Activated CD8-positive, alpha-beta memory T cell treated with anti-CD3 and anti-CD28 coated beads for 1 hour (primary cell): ENCODE data around the gene PRRT4.

Experiments used
- DNase-seq, 2 donors: peaks; one replicate each; pipeline ENCODE4 v3.0.0-alpha.2; 2020; ENCODE audit warnings: low read depth in 1 of 2; ENCODE audit errors: extremely low read depth in 1 of 2

The PRRT4 gene

GRCh38 chr7:128378637-128379036 lies 17.1 kb upstream of the PRRT4 start:
- no peak for DNase-seq

GRCh38 chr7:128376077-128376476 lies 14.6 kb upstream of the PRRT4 start:
- no peak for DNase-seq

GRCh38 chr7:128374041-128374440 lies 12.6 kb upstream of the PRRT4 start:
- DNase-seq = no peak

- DNase-seq = no peak
These were observed 12.1 kb upstream of the PRRT4 start for GRCh38 chr7:128373606-128374005.

GRCh38 chr7:128370491-128370890 lies 9.0 kb upstream of the PRRT4 start:
- DNase-seq = no peak

- no peak for DNase-seq
These were observed 5.5 kb upstream of the PRRT4 start for GRCh38 chr7:128366986-128367385.

GRCh38 chr7:128366300-128366699 lies 4.8 kb upstream of the PRRT4 start:
- DNase-seq = no peak

- no peak for DNase-seq
These were observed 3.9 kb upstream of the PRRT4 start for GRCh38 chr7:128365432-128365831.

GRCh38 chr7:128364166-128364870 lies 2.8 kb upstream of the PRRT4 start:
- no peak for DNase-seq

- DNase-seq = no peak
These were observed 1.8 kb upstream of the PRRT4 start for GRCh38 chr7:128363261-128363721.

- no peak for DNase-seq
These were observed 1.2 kb upstream of the PRRT4 start for GRCh38 chr7:128362670-128363069.

GRCh38 chr7:128360359-128360678 lies 1.2 kb downstream of the PRRT4 start:
- DNase-seq = no peak

GRCh38 chr7:128359939-128360338 lies 1.6 kb downstream of the PRRT4 start:
- DNase-seq = no peak

GRCh38 chr7:128359336-128359735 lies 2.2 kb downstream of the PRRT4 start:
- DNase-seq = no peak

- DNase-seq = no peak
These were observed 3.3 kb downstream of the PRRT4 start for GRCh38 chr7:128358233-128358632.

- DNase-seq = no peak
These were observed 4.3 kb downstream of the PRRT4 start for GRCh38 chr7:128357217-128357613.

- no peak for DNase-seq
These were observed 4.8 kb downstream of the PRRT4 start for GRCh38 chr7:128356546-128357216.

GRCh38 chr7:128353610-128354009 lies 7.9 kb downstream of the PRRT4 start:
- DNase-seq = no peak

GRCh38 chr7:128353189-128353588 lies 8.3 kb downstream of the PRRT4 start:
- no peak for DNase-seq

GRCh38 chr7:128352636-128353035 lies 8.9 kb downstream of the PRRT4 start:
- no peak for DNase-seq

- DNase-seq = no peak
These were observed 9.3 kb downstream of the PRRT4 start for GRCh38 chr7:128352153-128352537.

- DNase-seq = no peak
These were observed 10.0 kb downstream of the PRRT4 start for GRCh38 chr7:128351296-128352152.
